Dendritic cell treated with granulocyte-macrophage colony-stimulating factor and Interleukin-4, amounts not matched to agents 40 ng/mL and 50 ng/mL, for 4 days (primary cell): Measurements from ENCODE around the gene USP48.
"Not testable (repeated sequence)": the region's sequence is repeated elsewhere in the genome, so short reads cannot be mapped to it uniquely, and the experiment has no call there.

Source experiments
- H3K27ac Mint-ChIP-seq: one replicate; pipeline ENCODE4 v1.8.0; 2022; ENCODE audit warnings: mild to moderate bottlenecking, mixed read lengths
- H3K27me3 Mint-ChIP-seq: one replicate; pipeline ENCODE4 v1.8.0; 2022; ENCODE audit warnings: mild to moderate bottlenecking, mixed read lengths
- H3K36me3 Mint-ChIP-seq: one replicate; pipeline ENCODE4 v1.8.0; 2022; ENCODE audit warnings: low read depth, mixed read lengths
- H3K4me1 Mint-ChIP-seq: one replicate; pipeline ENCODE4 v1.8.0; 2022; ENCODE audit warnings: low read depth, mixed read lengths
- H3K4me3 Mint-ChIP-seq: one replicate; pipeline ENCODE4 v1.8.0; 2022; ENCODE audit warnings: mild to moderate bottlenecking, moderate library complexity, mixed read lengths
- H3K9me3 Mint-ChIP-seq: one replicate; pipeline ENCODE4 v1.8.0; 2022; ENCODE audit warnings: mixed read lengths
- intact Hi-C: fragments of 100-400 bp; cut with micrococcal nuclease; formaldehyde crosslinking; loops from one replicate; pipeline ENCODE4 v1.15.0; 2022

Gene USP48

DNA sequence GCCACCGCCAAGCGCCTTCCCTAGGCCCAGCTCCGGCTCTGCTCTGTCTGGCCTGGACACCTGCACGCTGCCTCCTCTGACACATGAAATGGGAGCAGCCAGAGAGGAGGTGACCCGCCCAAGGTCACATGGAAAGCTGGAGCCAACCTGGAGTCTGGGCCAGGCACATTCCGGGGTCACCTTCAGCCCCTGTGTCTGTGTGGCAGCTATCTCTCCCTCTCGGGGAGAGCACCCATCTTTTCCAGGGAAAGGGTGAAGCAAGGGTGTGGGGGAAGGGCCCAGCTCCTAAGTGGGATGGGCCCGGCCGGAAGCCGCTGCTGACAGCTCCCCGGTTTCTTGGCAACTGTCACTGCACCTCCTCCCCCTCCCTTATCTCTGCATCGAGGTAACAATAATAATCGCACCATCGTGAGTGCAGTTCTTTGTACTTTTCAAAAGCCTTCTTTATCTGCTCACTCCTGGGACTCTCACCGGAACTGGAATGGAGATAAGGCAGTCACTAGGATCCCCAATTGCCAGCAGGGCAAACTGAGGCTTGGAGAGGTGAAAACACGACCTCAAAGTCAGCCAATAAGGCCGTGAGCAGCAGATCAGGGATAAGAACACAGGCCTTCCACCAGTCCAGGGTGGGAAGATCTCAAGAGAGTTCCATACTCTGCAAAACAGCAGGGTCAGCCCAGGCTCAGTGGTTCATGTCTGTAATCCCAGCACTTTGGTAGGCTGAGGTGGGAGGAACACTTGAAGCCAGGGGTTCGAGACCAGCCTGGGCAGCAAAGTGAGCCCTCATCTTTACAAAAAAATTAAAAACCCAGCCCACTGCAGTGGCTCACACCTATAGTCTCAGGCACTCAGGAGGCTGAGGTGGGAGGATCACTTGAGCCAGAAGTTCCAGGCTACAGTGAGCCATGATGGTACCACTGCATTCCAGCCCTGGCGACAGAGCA, 150.7 kb downstream of the USP48 start:
- H3K27ac Mint-ChIP-seq = no peak overlapping the region
- H3K4me1 Mint-ChIP-seq = peaks cover 15% of the 10 kb centered on the region
- peaks cover 6% of the 10 kb centered on the region for H3K36me3 Mint-ChIP-seq
- H3K9me3 Mint-ChIP-seq = no peaks in the 10 kb centered on the region
- intact Hi-C loops = no loop called here
- H3K4me3 Mint-ChIP-seq = no peak overlapping the region
- peaks cover 28% of the 10 kb centered on the region for H3K27me3 Mint-ChIP-seq

DNA sequence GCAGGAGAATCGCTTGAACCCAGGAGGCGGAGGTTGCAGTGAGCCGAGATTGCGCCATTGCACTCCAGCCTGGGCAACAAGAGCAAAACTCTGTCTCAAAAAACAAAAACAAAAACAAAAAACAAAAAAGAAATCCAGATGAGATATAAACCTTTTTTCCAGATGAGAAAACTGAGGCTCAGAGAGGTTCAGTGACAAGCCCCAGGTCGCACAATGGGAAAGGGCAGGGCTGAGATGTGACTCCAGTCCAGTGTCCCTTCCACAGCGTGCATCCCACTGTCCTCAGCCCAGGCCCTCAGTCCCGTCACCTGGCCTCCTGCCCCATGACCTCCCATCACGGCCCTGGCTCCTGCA, 151.4 kb downstream of the USP48 start:
- H3K9me3 Mint-ChIP-seq, H3K4me3 Mint-ChIP-seq, H3K36me3 Mint-ChIP-seq, H3K27ac Mint-ChIP-seq, intact Hi-C loops: not testable (repeated sequence)
- H3K4me1 Mint-ChIP-seq = peaks cover 15% of the 10 kb centered on the region
- peaks cover 27% of the 10 kb centered on the region for H3K27me3 Mint-ChIP-seq

DNA sequence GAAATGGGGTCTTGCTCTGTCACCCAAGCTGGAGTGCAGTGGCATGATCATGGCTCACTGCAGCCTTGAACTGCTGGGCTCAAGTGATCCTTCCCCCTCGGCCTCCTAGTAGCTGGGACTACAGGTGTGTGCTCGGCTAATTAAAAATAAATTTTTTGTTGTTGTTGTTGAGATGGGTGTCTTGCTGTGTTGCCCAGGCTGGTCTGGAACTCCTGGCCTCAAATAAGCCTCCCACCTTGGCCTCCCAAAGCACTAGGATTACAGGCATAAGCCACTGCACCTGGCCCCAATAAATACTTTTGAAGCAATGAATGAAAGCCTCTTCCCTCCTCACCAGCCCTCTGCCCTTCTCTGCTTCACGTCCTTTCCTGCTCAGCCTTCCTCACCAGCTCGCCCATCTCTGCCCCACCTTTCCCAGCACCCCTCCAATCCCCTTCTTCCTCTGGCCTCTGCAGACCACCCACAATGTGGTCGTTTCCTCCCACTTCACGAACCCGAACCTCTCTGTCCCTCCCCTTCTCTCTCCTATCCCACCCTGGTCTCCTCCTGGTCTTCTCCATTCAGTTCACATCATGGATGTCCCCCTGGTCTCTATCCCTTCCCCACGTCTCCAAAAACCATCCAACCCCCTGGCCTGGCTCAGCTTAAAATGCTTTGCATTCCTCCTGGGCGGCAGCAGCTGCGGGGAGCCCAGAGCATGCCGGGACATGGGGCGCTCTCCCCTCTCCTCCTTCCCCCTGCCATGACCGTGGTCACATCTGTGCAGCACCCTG, 152.2 kb downstream of the USP48 start:
- intact Hi-C loops = no loop called here
- H3K27me3 Mint-ChIP-seq = peaks cover 27% of the 10 kb centered on the region
- peaks cover 8% of the 10 kb centered on the region for H3K36me3 Mint-ChIP-seq
- peaks cover 15% of the 10 kb centered on the region for H3K4me1 Mint-ChIP-seq
- H3K27ac Mint-ChIP-seq = no peak overlapping the region
- H3K4me3 Mint-ChIP-seq = no peak overlapping the region
- H3K9me3 Mint-ChIP-seq = no peaks in the 10 kb centered on the region

DNA sequence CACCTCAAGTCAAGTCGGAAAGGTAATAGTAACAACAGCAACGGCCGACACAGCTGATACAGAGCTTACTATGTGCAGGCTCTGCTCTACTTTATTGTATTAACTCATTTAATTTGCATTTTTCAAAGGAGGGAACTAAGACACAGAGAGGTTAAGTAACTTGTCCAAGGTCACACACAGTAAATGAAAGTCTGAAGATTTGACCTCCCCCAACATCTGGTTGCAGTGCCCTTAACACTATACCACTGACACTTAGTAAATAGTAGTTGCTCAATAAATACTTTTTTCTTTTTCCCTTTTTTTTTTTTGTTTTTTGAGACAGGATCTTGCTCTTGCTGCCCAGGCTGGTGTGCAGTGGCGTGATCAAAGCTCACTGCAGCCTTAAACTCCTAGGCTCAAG, 153.0 kb downstream of the USP48 start:
- Mint-ChIP-seq H3K27me3 (peaks cover 26% of the 10 kb centered on the region), H3K36me3 (peaks cover 13% of the 10 kb centered on the region), H3K4me3 (no peak overlapping the region), H3K27ac (no peak overlapping the region), H3K4me1 (peaks cover 15% of the 10 kb centered on the region), H3K9me3 (no peaks in the 10 kb centered on the region)
- intact Hi-C loops = no loop called here

DNA sequence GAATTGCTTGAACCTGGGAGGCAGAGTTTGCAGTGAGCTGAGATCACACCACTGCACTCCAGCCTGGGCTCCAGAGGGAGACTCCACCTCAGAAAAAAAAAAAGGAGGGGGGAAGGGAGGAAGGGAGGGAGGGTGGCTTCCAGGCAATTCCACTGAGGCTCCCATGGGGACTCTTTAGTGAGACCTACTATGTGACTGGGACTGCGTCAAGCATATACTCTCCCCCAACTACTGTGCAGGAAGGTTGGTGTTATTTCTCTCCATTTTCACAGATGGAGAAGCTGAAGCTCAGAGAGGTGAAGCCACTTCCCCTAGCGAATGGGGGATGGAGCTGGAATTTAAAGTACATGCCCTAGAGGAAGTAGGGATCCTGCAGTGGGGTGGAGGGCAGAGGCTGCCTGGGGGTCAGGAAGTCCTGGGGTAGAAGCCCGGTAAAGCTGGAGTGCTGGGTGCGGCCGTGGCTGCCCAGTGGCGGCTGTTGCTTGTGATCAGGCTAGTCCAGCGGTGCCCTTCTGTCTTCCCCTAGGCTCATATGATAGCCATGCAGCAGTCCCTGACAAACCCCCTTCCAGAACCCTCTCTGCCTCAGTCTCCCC, 154.1 kb downstream of the USP48 start:
- peaks cover 33% of the 10 kb centered on the region for H3K27me3 Mint-ChIP-seq
- no peaks in the 10 kb centered on the region for H3K9me3 Mint-ChIP-seq
- peaks cover 24% of the 10 kb centered on the region for H3K36me3 Mint-ChIP-seq
- no peak overlapping the region for H3K4me3 Mint-ChIP-seq
- intact Hi-C loops = no loop called here
- no peak overlapping the region for H3K27ac Mint-ChIP-seq
- peaks cover 15% of the 10 kb centered on the region for H3K4me1 Mint-ChIP-seq
